ENCODE results near the gene ABCA1. TPM values are rescaled to one million over a fixed set of nuclear protein-coding genes. Genes with fewer than 3 reads are reported as not detected.
"Not testable (repeated sequence)": the region's sequence is repeated elsewhere in the genome, so short reads cannot be mapped to it uniquely, and the experiment has no call there.

The ABCA1 gene, protein sequence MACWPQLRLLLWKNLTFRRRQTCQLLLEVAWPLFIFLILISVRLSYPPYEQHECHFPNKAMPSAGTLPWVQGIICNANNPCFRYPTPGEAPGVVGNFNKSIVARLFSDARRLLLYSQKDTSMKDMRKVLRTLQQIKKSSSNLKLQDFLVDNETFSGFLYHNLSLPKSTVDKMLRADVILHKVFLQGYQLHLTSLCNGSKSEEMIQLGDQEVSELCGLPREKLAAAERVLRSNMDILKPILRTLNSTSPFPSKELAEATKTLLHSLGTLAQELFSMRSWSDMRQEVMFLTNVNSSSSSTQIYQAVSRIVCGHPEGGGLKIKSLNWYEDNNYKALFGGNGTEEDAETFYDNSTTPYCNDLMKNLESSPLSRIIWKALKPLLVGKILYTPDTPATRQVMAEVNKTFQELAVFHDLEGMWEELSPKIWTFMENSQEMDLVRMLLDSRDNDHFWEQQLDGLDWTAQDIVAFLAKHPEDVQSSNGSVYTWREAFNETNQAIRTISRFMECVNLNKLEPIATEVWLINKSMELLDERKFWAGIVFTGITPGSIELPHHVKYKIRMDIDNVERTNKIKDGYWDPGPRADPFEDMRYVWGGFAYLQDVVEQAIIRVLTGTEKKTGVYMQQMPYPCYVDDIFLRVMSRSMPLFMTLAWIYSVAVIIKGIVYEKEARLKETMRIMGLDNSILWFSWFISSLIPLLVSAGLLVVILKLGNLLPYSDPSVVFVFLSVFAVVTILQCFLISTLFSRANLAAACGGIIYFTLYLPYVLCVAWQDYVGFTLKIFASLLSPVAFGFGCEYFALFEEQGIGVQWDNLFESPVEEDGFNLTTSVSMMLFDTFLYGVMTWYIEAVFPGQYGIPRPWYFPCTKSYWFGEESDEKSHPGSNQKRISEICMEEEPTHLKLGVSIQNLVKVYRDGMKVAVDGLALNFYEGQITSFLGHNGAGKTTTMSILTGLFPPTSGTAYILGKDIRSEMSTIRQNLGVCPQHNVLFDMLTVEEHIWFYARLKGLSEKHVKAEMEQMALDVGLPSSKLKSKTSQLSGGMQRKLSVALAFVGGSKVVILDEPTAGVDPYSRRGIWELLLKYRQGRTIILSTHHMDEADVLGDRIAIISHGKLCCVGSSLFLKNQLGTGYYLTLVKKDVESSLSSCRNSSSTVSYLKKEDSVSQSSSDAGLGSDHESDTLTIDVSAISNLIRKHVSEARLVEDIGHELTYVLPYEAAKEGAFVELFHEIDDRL (N-terminal part only)
- 1 to 10 TPM; 4.5 to 5.2 TPM for total RNA-seq

DNA sequence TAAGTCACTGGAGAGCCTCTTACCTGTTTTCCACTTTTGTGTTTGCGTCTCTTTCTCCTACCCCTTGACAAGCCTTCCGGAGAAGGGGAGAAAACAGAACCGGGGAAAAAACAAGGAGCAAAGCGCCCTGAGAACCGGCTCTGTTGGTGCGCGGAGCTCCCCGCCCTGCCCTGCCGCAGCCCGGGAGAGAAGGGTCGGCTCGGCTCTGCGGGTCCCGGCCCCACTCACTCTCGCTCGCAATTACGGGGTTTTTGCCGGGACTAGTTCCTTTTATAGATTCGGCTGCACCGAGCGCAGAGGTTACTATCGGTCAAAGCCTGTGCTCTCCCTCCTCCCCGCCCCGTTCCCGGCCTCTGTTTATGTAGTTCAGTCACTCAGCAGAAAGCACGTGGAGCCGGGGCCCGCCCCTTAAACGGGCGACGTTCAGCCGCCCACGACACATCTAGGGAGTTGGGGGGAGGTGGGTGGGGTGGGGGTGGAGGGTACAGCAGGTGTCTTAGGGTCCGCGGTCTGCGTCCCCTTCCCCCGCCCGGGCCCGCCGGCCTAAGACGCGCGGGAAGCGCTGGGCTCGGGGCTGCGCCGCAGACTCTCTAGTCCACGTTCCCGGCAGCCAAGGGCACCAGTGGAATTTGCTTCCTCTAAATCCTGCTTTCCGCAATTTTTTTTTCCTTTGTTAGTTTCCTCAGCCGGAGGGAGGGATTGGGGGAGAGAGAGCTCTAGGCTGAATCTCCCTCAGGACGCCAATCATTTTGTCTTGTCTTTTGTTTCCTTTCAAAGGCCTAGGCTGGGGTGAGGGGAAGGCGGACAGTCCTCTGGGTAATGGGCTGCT lies at the start of gene ABCA1:
TSS of gene ABCA1 (minus strand) at position 244 of the 829 bp plus-strand sequence. CDS start 24,476 bp downstream, outside the sequence.
- intact Hi-C loops (cut with DNase I, micrococcal nuclease) = loop anchor here (1.0 to 10.0 kb wide), 7 partner anchors 33 to 767 kb away; partner anchors contain the start of genes SLC44A1 (in 1 of the 2) and TMEM38B (in 1 of the 2)
- H3K27ac Mint-ChIP-seq = peak within 1 kb of the TSS; percentile 73
- DNase-seq (peak; percentile 90), ATAC-seq (peak; percentile 71)
- H3K9me3 Mint-ChIP-seq (ENCODE audit: low read depth) = no peaks in the 10 kb centered on the region
- ChIA-PET CTCF (interaction anchor here (0.6 to 1.2 kb wide), 8 partner anchors 34 to 332 kb away, joined by 3 to 6 read pairs (median 3); partner anchors contain the start of gene NIPSNAP3A), POLR2A (interaction anchor here (0.6 to 2.4 kb wide), 4 partner anchors 33 to 65 kb away, joined by 3 to 16 read pairs (median 4); no protein-coding TSS in a partner anchor)
- peaks cover 5% of the 10 kb centered on the region for H3K27me3 Mint-ChIP-seq
- H3K36me3 Mint-ChIP-seq (ENCODE audit: low read depth) = no peaks in the 10 kb centered on the region
- peaks cover 21% of the 10 kb centered on the region for H3K4me1 Mint-ChIP-seq
- H3K4me3 Mint-ChIP-seq = peak within 1 kb of the TSS; percentile 79

GRCh38 chr9:104977580-104977979 lies 49.6 kb upstream of the ABCA1 start:
- DNase-seq (no peak), ATAC-seq (no peak)
- intact Hi-C loops (cut with DNase I, micrococcal nuclease) = no loop called here
- Mint-ChIP-seq H3K4me1 (peaks cover 25% of the 10 kb centered on the region), H3K27ac (no peak overlapping the region), H3K4me3 (no peak overlapping the region), H3K27me3 (peaks cover 8% of the 10 kb centered on the region), H3K9me3 (ENCODE audit: low read depth) (no peaks in the 10 kb centered on the region), H3K36me3 (ENCODE audit: low read depth) (no peaks in the 10 kb centered on the region)
- POLR2A ChIA-PET = no interaction called here
- CTCF ChIA-PET = interaction anchor here (0.6 to 0.9 kb wide), 2 partner anchors 14 to 99 kb away, joined by 3 read pairs; no protein-coding TSS in a partner anchor

DNA sequence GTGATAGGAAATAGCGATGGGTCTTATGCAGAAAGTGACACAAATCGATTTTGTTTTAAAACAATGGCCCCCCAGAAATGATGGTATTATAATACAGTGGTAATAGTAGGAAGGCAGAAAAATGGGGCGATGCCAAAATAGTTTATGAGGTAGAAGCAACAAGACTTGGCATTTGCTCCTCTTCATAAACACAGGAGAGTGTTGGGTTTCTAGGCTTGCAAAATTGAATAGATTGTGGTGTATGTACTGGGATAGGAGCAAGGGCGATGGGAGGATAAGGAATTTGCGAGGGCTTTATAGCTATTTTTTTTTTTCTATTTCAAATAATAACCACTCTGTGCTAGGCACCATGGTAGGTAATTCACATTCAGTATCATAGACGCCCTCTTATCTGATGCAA lies 49.2 kb upstream of the ABCA1 start:
- no peaks in the 10 kb centered on the region for H3K9me3 Mint-ChIP-seq (ENCODE audit: low read depth)
- no peak for DNase-seq
- no peaks in the 10 kb centered on the region for H3K36me3 Mint-ChIP-seq (ENCODE audit: low read depth)
- H3K27me3 Mint-ChIP-seq = peaks cover 8% of the 10 kb centered on the region
- H3K27ac Mint-ChIP-seq = no peak overlapping the region
- ChIA-PET POLR2A (no interaction called here), CTCF (interaction anchor here (0.6 to 0.9 kb wide), 2 partner anchors 14 to 100 kb away, joined by 3 read pairs; no protein-coding TSS in a partner anchor)
- ATAC-seq = no peak
- intact Hi-C loops (cut with DNase I, micrococcal nuclease) = no loop called here
- H3K4me1 Mint-ChIP-seq = peaks cover 22% of the 10 kb centered on the region
- no peak overlapping the region for H3K4me3 Mint-ChIP-seq

DNA sequence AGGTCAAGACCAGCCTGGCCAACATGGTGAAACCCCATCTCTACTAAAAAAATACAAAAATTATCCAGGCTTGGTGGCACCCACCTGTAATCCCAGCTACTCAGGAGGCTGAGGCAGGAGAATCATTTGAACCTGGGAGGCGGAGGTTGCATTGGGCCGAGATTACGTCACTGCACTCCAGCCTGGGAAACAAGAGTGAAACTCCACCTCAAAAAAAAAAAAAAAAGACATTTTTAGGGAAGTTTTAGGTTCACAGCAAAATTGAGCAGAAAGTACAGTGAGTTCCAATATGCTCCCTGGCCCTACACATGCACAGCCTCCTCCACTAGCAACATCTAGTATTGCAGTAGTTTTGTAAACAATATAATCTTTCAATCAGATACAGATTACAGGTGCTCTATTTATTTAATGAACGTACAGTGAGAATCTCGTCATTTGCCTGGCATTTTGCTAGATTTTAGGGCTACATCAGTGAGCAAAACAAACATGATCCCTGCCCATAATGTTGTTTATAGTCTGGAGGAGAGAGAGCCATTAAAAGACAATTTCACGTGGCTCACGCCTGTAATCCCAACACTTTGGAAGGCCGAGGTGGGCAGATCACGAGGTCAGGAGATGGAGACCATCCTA lies 48.1 kb upstream of the ABCA1 start:
- H3K27ac Mint-ChIP-seq; POLR2A ChIA-PET; CTCF ChIA-PET; H3K36me3 Mint-ChIP-seq (ENCODE audit: low read depth); H3K27me3 Mint-ChIP-seq; H3K4me3 Mint-ChIP-seq; H3K9me3 Mint-ChIP-seq (ENCODE audit: low read depth); intact Hi-C loops (cut with DNase I, micrococcal nuclease); ATAC-seq; DNase-seq: not testable (repeated sequence)
- peaks cover 22% of the 10 kb centered on the region for H3K4me1 Mint-ChIP-seq

- intact Hi-C loops (cut with DNase I, micrococcal nuclease) = no loop called here
- POLR2A ChIA-PET = no interaction called here
- peak overlapping the region; percentile 65 for H3K27ac Mint-ChIP-seq
Observed at GRCh38 chr9:104974053-104974962, 46.4 kb upstream of the ABCA1 start.

GRCh38 chr9:104972242-104972866 lies 44.4 kb upstream of the ABCA1 start:
- intact Hi-C loops (cut with DNase I, micrococcal nuclease) = no loop called here
- Mint-ChIP-seq H3K27me3 (peaks cover 13% of the 10 kb centered on the region), H3K4me3 (no peak overlapping the region), H3K4me1 (peaks cover 24% of the 10 kb centered on the region), H3K27ac (no peak overlapping the region), H3K36me3 (ENCODE audit: low read depth) (no peaks in the 10 kb centered on the region), H3K9me3 (ENCODE audit: low read depth) (no peaks in the 10 kb centered on the region)
- DNase-seq (no peak), ATAC-seq (no peak)
- ChIA-PET CTCF (interaction anchor here (0.6 to 1.3 kb wide), 6 partner anchors 11 to 102 kb away, joined by 3 to 4 read pairs (median 3); partner anchors contain the start of gene ABCA1), POLR2A (no interaction called here)

More at GRCh38 chr9:104974053-104974962, 46.4 kb upstream of the ABCA1 start:
- H3K4me3 Mint-ChIP-seq = no peak overlapping the region
- H3K4me1 Mint-ChIP-seq = peaks cover 12% of the 10 kb centered on the region
- DNase-seq (no peak), ATAC-seq (peak; percentile 51)
- CTCF ChIA-PET = interaction anchor here (0.9 to 1.3 kb wide), 3 partner anchors 8 to 78 kb away, joined by 3 to 4 read pairs (median 3); no protein-coding TSS in a partner anchor
- no peaks in the 10 kb centered on the region for H3K9me3 Mint-ChIP-seq (ENCODE audit: low read depth)
- H3K27me3 Mint-ChIP-seq = peaks cover 13% of the 10 kb centered on the region
- no peaks in the 10 kb centered on the region for H3K36me3 Mint-ChIP-seq (ENCODE audit: low read depth)

- no peak for ATAC-seq
- H3K4me3 Mint-ChIP-seq = no peak overlapping the region
- intact Hi-C loops (cut with DNase I, micrococcal nuclease) = no loop called here
- no peak for DNase-seq
- no peaks in the 10 kb centered on the region for H3K9me3 Mint-ChIP-seq (ENCODE audit: low read depth)
- no peak overlapping the region for H3K27ac Mint-ChIP-seq
- CTCF ChIA-PET = interaction anchor here (0.6 to 1.2 kb wide), 3 partner anchors 14 to 277 kb away, joined by 3 to 5 read pairs (median 3); partner anchors contain the start of gene ABCA1
- POLR2A ChIA-PET = no interaction called here
- peaks cover 24% of the 10 kb centered on the region for H3K4me1 Mint-ChIP-seq
- H3K27me3 Mint-ChIP-seq = peaks cover 13% of the 10 kb centered on the region
- H3K36me3 Mint-ChIP-seq (ENCODE audit: low read depth) = no peaks in the 10 kb centered on the region
Observed at GRCh38 chr9:104971511-104971910, 43.6 kb upstream of the ABCA1 start.

GRCh38 chr9:104970271-104970987 lies 42.5 kb upstream of the ABCA1 start:
- no peaks in the 10 kb centered on the region for H3K36me3 Mint-ChIP-seq (ENCODE audit: low read depth)
- CTCF ChIA-PET = interaction anchor here (1.2 kb wide), 1 partner anchor 15 kb away, joined by 5 read pairs; no protein-coding TSS in a partner anchor
- no peak overlapping the region for H3K4me3 Mint-ChIP-seq
- H3K9me3 Mint-ChIP-seq (ENCODE audit: low read depth) = no peaks in the 10 kb centered on the region
- H3K4me1 Mint-ChIP-seq = peaks cover 24% of the 10 kb centered on the region
- ATAC-seq (no peak), DNase-seq (no peak)
- POLR2A ChIA-PET = no interaction called here
- peaks cover 12% of the 10 kb centered on the region for H3K27me3 Mint-ChIP-seq
- intact Hi-C loops (cut with DNase I, micrococcal nuclease) = no loop called here
- no peak overlapping the region for H3K27ac Mint-ChIP-seq
